Upper lobe of left lung (tissue), 6 donors: Measurements from ENCODE around the gene SCOC. TPM values are rescaled to one million over a fixed set of nuclear protein-coding genes. Genes with fewer than 3 reads are reported as not detected.

Experiments
- ATAC-seq, 2 donors: fragments of 200-7000 bp; cut with Tn5 transposase; one replicate each; pipeline ENCODE4 v1.9.1; 2022; ENCODE audit warnings: mild to moderate bottlenecking in 2 of 2, moderate library complexity in 2 of 2; ENCODE audit not compliant: low FRiP score in 2 of 2
- DNase-seq, 2 donors: peaks; one replicate each; pipeline ENCODE4 v3.0.0-alpha.2; 2019 to 2020
- H3K27ac ChIP-seq, 4 donors: fragments of 200-600 bp; sonication (generic); one replicate each; pipeline ENCODE4 v1.5.1; 2016 to 2019
- H3K27me3 ChIP-seq, 4 donors: fragments of 200-600 bp; sonication (generic); one replicate each; pipeline ENCODE4 v1.5.1; 2017 to 2019
- H3K36me3 ChIP-seq, 4 donors: fragments of 200-600 bp; sonication (generic); one replicate each; pipeline ENCODE4 v1.5.1; 2016 to 2019
- H3K4me1 ChIP-seq, 4 donors: fragments of 200-600 bp; sonication (generic); one replicate each; pipeline ENCODE4 v1.5.1; 2018 to 2019
- H3K4me3 ChIP-seq, 4 donors: fragments of 200-600 bp; sonication (generic); one replicate each; pipeline ENCODE4 v1.5.1; 2017 to 2019; ENCODE audit warnings: mild to moderate bottlenecking in 2 of 4, moderate library complexity in 1 of 4
- H3K9me3 ChIP-seq, 4 donors: fragments of 200-600 bp; sonication (generic); one replicate each; pipeline ENCODE4 v1.5.1; 2018 to 2019
- CTCF ChIP-seq, 6 experiments: fragments of 450-650 bp in 4 of 6; fragments of 200-600 bp in 2 of 6; sonication (generic) in 2 of 6; IDR thresholded peaks; one replicate each; pipeline ENCODE4 v1.5.1; 2016 to 2019; ENCODE audit warnings: antibody characterized with exemption in 6 of 6
- EP300 ChIP-seq, 4 donors: sonication (generic); formaldehyde crosslinking; IDR thresholded peaks; one replicate each; pipeline ENCODE4 v1.5.1; 2017; ENCODE audit warnings: antibody characterized with exemption in 4 of 4, control low read depth in 2 of 4
- POLR2A ChIP-seq, 4 donors: fragments of 450-650 bp; IDR thresholded peaks; one replicate each; pipeline ENCODE4 v1.5.1; 2016 to 2017; ENCODE audit warnings: antibody characterized with exemption in 4 of 4, mild to moderate bottlenecking in 2 of 4
- POLR2AphosphoS5 ChIP-seq, 2 donors: sonication (generic); formaldehyde crosslinking; IDR thresholded peaks; one replicate each; pipeline ENCODE4 v1.5.1; 2017; ENCODE audit warnings: antibody characterized with exemption in 2 of 2
- WGBS, 2 donors: methylation state at CpG; one replicate each; pipeline ENCODE4 v1.1.5; 2017 to 2018; 5-methylcytosine and 5-hydroxymethylcytosine counted together
- total RNA-seq, 6 donors: library from RNA; depleted of rRNA in 4 of 6; stranded (reverse); fragments of >200 nt in 4 of 6; gene quantifications; one replicate each; pipeline versions ENCODE4 v1.1.0 to v1.2.1, GENCODE V29; 2016 to 2021
- donor health status: DM: no; HTN: no; CAD: no; lungs with moderate emphysema.
- donor health status: DM: no; HTN: yes; CAD: no; lungs with severe emphysema.

Gene SCOC
- total RNA-seq, 6 donors from 2014 or later, result 2.8 to 55.2 (median 33.2) TPM

- H3K27ac ChIP-seq, result no peak overlapping the region
- DNase-seq (no peak), ATAC-seq (no peak)
- H3K4me3 ChIP-seq, result no peak overlapping the region
- peaks cover 0 to 4% (median 0%) of the 10 kb centered on the region in 4 donors for H3K27me3 ChIP-seq
- peaks cover 7 to 18% (median 12%) of the 10 kb centered on the region in 4 donors for H3K4me1 ChIP-seq
- TF ChIP-seq POLR2A (IDR thresholded peaks at IDR 0.05), result no peak
- TF ChIP-seq CTCF (IDR thresholded peaks at IDR 0.05), result no peak
- no peak for TF ChIP-seq EP300 (IDR thresholded peaks at IDR 0.05)
- TF ChIP-seq POLR2AphosphoS5 (IDR thresholded peaks at IDR 0.05), result no peak
- no peaks in the 10 kb centered on the region for H3K9me3 ChIP-seq
- H3K36me3 ChIP-seq, result no peaks in the 10 kb centered on the region
These were observed 49.7 kb downstream of the SCOC start for GRCh38 chr4:140423106-140423505.

GRCh38 chr4:140426610-140427105, 53.2 kb downstream of the SCOC start:
- no peak overlapping the region for H3K27ac ChIP-seq
- H3K27me3 ChIP-seq, result peaks cover 0 to 4% (median 0%) of the 10 kb centered on the region in 4 donors
- no peak for TF ChIP-seq POLR2A (IDR thresholded peaks at IDR 0.05)
- TF ChIP-seq CTCF (IDR thresholded peaks at IDR 0.05), result no peak
- TF ChIP-seq POLR2AphosphoS5 (IDR thresholded peaks at IDR 0.05), result no peak
- no peak for TF ChIP-seq EP300 (IDR thresholded peaks at IDR 0.05)
- no peaks in the 10 kb centered on the region for H3K36me3 ChIP-seq
- ATAC-seq, result peak in 1 of 2 donors; percentile 9
- peaks cover 7 to 19% (median 12%) of the 10 kb centered on the region in 4 donors for H3K4me1 ChIP-seq
- WGBS, 2 donors, result 13 to 19% methylated on average over 12 to 23 of the region's 23 CpGs
- peak overlapping the region; percentile 27 to 75 (median 55) for H3K4me3 ChIP-seq
- DNase-seq, result no peak
- no peaks in the 10 kb centered on the region for H3K9me3 ChIP-seq

- ATAC-seq (peak; percentile 78 to 89), DNase-seq (peak; percentile 57 to 94)
- Histone ChIP-seq H3K27ac (no peak within 1 kb of the TSS), H3K9me3 (no peaks in the 10 kb centered on the region), H3K27me3 (peaks cover 0 to 4% (median 0%) of the 10 kb centered on the region in 4 donors), H3K36me3 (no peaks in the 10 kb centered on the region), H3K4me1 (peaks cover 7 to 19% (median 12%) of the 10 kb centered on the region in 4 donors), H3K4me3 (peak within 1 kb of the TSS; percentile 27 to 75 (median 55))
- TF ChIP-seq CTCF (IDR thresholded peaks at IDR 0.05) (peak in 3 of 6 experiments; percentile 17 to 47 (median 36)), POLR2AphosphoS5 (IDR thresholded peaks at IDR 0.05) (peak in 1 of 2 donors; percentile 7), EP300 (IDR thresholded peaks at IDR 0.05) (no peak)
- 1 to 4% methylated on average over 4 to 37 of the region's 73 CpGs for WGBS, 2 donors
These were observed 53.9 kb downstream of the SCOC start, which contains the start of gene CLGN for GRCh38 chr4:140427106-140427918. Gene CLGN (minus strand): TSS chr4:140427648. CDS start chr4:140413078, 14,570 bp downstream.

- no peak for DNase-seq
- WGBS, 2 donors, result 20 to 29% methylated on average over 7 of the region's 7 CpGs
- H3K27ac ChIP-seq, result no peak overlapping the region
These were observed 54.5 kb downstream of the SCOC start for GRCh38 chr4:140427919-140428471.

More at GRCh38 chr4:140427919-140428471, 54.5 kb downstream of the SCOC start:
- peaks cover 7 to 19% (median 12%) of the 10 kb centered on the region in 4 donors for H3K4me1 ChIP-seq
- peaks cover 0 to 4% (median 0%) of the 10 kb centered on the region in 4 donors for H3K27me3 ChIP-seq
- no peak for ATAC-seq
- no peaks in the 10 kb centered on the region for H3K9me3 ChIP-seq
- peak overlapping the region; percentile 27 to 75 (median 55) for H3K4me3 ChIP-seq
- H3K36me3 ChIP-seq, result no peaks in the 10 kb centered on the region
- no peak for TF ChIP-seq POLR2AphosphoS5 (IDR thresholded peaks at IDR 0.05)
- TF ChIP-seq CTCF (IDR thresholded peaks at IDR 0.05), result no peak
- no peak for TF ChIP-seq POLR2A (IDR thresholded peaks at IDR 0.05)
- no peak for TF ChIP-seq EP300 (IDR thresholded peaks at IDR 0.05)

Other genes starting within 250 kb of the SCOC start
- 10 to 100 TPM in 5 of 6 donors, 1 to 10 TPM in 1; 9.6 to 31.4 (median 14.5) TPM for gene MAML3, start 219.5 kb upstream of the SCOC start, total RNA-seq
- 1 to 10 TPM in 1 of 6 donors, under 1 TPM in 3, not detected in 2; 0.20 to 2.9 (median 0.47) TPM for gene CLGN, start 54.0 kb downstream of the SCOC start, total RNA-seq
- under 1 TPM in 1 of 6 donors, not detected in 5; 0.79 TPM for gene MGAT4D, start 124.6 kb downstream of the SCOC start, total RNA-seq
- 10 to 100 TPM; 15.7 to 28.3 (median 18.2) TPM for gene ELMOD2, start 150.5 kb downstream of the SCOC start, total RNA-seq
- gene UCP1, start 195.3 kb downstream of the SCOC start, total RNA-seq, result not detected